Choroid plexus epithelial cell (primary cell): Measurements from ENCODE around the gene TSSK3.

ENCODE experiments used
- DNase-seq: peaks from one replicate; pipeline ENCODE4 v3.0.0-alpha.2; 2010; ENCODE audit warnings: low read depth
- H3K4me3 ChIP-seq: 2 replicates; pipeline ENCODE4 v1.5.1; 2011; ENCODE audit warnings: low read depth, mild to moderate bottlenecking, control low read depth, low read length, moderate library complexity
- CTCF ChIP-seq: conservative IDR thresholded peaks from 2 replicates; pipeline ENCODE4 v1.5.1; 2011; ENCODE audit warnings: low read depth, mild to moderate bottlenecking, control low read depth, inconsistent platforms, low read length, moderate library complexity

The TSSK3 gene

GRCh38 chr1:32362474-32363313 is at the start of gene TSSK3, which contains the start of gene FAM229A:
TSSK3 (plus strand) TSS chr1:32362539; CDS start chr1:32362702, 163 bp downstream.
FAM229A (minus strand) TSS chr1:32362485; CDS start chr1:32362091, 394 bp downstream.
- H3K4me3 ChIP-seq, result peak within 1 kb of the TSS; percentile 47
- DNase-seq, result no peak
- TF ChIP-seq CTCF, result no peak

- no peak for TF ChIP-seq CTCF
- DNase-seq, result no peak
- H3K4me3 ChIP-seq, result no peak overlapping the region
Observed at GRCh38 chr1:32316903-32317277, 45.4 kb upstream of the TSSK3 start.

GRCh38 chr1:32318127-32318869 is 44.0 kb upstream of the TSSK3 start:
- TF ChIP-seq CTCF, result no peak
- no peak for DNase-seq
- no peak overlapping the region for H3K4me3 ChIP-seq

GRCh38 chr1:32321712-32322291 is 40.5 kb upstream of the TSSK3 start:
- H3K4me3 ChIP-seq, result no peak overlapping the region
- no peak for DNase-seq
- TF ChIP-seq CTCF, result no peak

GRCh38 chr1:32327204-32327603 is 35.1 kb upstream of the TSSK3 start:
- no peak overlapping the region for H3K4me3 ChIP-seq
- DNase-seq, result no peak
- TF ChIP-seq CTCF, result no peak

- no peak overlapping the region for H3K4me3 ChIP-seq
- TF ChIP-seq CTCF, result no peak
- no peak for DNase-seq
Observed at GRCh38 chr1:32329931-32330466, 32.3 kb upstream of the TSSK3 start.
